ENCODE data around the gene CYP1A2.
"Not testable (repeated sequence)": the region's sequence is repeated elsewhere in the genome, so short reads cannot be mapped to it uniquely, and the experiment has no call there.

CYP1A2 gene

DNA sequence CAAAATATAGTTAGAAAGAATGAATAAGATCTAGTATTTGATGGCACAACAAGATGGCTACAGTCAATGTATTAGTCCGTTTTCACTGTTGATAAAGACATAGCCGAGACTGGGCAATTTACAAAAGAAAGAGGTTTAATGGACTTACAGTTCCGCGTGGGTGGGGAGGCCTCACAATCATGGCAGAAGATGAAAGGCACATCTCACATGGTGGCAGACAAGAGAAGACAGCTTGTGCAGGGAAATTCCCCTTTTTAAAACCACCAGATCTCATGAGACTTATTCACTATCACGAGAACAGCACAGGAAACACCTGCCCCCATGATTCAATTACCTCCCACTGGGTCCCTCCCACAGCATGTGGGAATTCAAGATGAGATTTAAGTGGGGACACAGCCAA, 10.4 kb upstream of the CYP1A2 start:
- DNase-seq (ENCODE audit: low read depth in 2 of 2): not testable (repeated sequence)

GRCh38 chr15:74742422-74742821, 6.2 kb upstream of the CYP1A2 start:
- no peak for DNase-seq (ENCODE audit: low read depth in 2 of 2)

- no peak for DNase-seq (ENCODE audit: low read depth in 2 of 2)
These were observed 2.3 kb upstream of the CYP1A2 start for GRCh38 chr15:74746389-74746788.

DNA sequence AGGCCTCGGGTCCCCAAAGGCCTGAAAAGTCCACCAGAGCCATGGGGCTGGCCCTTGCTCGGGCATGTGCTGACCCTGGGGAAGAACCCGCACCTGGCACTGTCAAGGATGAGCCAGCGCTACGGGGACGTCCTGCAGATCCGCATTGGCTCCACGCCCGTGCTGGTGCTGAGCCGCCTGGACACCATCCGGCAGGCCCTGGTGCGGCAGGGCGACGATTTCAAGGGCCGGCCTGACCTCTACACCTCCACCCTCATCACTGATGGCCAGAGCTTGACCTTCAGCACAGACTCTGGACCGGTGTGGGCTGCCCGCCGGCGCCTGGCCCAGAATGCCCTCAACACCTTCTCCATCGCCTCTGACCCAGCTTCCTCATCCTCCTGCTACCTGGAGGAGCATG, 1.2 kb downstream of the CYP1A2 start:
- DNase-seq (ENCODE audit: low read depth in 2 of 2): no peak

GRCh38 chr15:74750751-74751150, 2.1 kb downstream of the CYP1A2 start:
- no peak for DNase-seq (ENCODE audit: low read depth in 2 of 2)

GRCh38 chr15:74752011-74752410, 3.4 kb downstream of the CYP1A2 start:
- DNase-seq (ENCODE audit: low read depth in 2 of 2): no peak

- DNase-seq (ENCODE audit: low read depth in 2 of 2): no peak
These were observed 3.9 kb downstream of the CYP1A2 start for GRCh38 chr15:74752531-74752930.

DNA sequence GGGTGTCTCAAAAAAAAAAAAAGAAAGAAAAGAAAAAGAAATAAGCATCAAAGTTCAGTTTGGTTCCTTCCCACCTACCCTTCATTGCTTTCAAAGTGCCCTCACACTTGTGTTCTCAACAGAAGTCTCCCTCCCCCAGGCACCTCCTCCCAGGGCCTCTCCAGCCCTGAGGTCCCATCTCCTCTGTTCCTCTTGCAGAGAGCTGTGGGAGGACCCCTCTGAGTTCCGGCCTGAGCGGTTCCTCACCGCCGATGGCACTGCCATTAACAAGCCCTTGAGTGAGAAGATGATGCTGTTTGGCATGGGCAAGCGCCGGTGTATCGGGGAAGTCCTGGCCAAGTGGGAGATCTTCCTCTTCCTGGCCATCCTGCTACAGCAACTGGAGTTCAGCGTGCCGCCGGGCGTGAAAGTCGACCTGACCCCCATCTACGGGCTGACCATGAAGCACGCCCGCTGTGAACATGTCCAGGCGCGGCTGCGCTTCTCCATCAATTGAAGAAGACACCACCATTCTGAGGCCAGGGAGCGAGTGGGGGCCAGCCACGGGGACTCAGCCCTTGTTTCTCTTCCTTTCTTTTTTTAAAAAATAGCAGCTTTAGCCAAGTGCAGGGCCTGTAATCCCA, 6.1 kb downstream of the CYP1A2 start:
- DNase-seq (ENCODE audit: low read depth in 2 of 2): no peak

GRCh38 chr15:74758736-74759135, 10.1 kb downstream of the CYP1A2 start:
- DNase-seq (ENCODE audit: low read depth in 2 of 2): no peak

DNA sequence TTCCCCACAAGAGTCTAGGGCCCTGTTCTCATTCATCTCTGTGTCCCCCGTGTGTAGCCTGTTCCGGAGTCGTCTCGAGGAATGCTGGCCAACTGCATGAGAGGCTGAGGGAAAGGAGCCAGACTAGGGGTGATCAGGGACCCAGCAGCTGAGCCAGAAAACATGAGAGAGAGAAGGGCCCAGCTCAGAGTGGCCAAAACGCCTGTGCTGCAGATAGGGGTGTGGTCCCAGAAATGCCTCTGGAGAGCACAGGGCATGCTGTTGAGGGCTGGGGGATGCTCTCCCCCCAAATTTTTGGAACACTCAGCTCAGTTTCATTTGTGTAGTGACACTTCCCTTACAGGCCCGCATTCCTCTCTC, 14.1 kb downstream of the CYP1A2 start:
- no peak for DNase-seq (ENCODE audit: low read depth in 2 of 2)

- no peak for DNase-seq (ENCODE audit: low read depth in 2 of 2)
These were observed 14.8 kb downstream of the CYP1A2 start for GRCh38 chr15:74763416-74763815.

DNA sequence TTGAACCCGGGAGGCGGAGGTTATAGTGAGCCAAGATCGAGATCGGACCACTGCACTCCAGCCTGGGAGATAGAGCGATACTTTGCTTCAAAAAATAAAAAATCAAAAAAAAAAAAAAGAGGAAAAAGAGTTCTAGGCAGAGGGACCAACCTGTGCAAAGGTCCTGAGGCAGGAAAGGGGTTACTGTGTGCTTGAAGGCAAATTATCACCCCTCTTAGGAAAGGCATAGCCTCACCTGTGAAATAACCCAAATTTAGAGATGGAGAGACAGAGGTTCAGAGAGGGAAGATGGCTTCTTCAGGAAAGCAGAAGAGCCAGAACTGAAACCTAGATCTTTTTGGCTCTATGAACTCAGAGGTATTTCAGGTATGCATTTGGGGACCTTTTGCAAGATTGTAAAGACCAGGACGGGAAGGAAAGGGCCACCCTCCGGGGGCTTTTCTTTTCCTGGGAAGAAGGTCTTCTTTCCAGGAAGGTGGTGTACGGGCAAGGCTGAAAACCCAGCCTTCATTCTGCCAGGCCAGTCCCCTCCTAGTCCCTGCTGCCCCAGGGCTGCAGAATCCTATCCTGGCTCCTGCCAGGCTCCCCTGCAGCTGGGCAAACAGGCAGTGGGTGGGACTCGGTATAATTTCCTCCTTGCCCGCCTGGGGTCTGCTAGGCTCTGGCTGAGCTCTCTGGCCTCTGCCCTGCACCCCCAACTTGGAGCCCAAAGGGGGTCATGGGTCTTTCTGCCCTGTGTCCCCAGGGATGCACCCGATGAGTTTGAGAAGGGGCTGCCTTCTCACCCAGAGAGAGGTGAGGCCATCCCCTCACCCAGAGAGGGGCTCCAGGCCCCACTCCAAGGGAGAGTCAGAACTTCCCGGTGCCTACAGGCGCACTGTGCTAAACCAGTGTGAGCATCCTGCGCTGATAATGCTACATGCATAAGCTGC, 18.8 kb downstream of the CYP1A2 start:
- DNase-seq (ENCODE audit: low read depth in 2 of 2): no peak

DNA sequence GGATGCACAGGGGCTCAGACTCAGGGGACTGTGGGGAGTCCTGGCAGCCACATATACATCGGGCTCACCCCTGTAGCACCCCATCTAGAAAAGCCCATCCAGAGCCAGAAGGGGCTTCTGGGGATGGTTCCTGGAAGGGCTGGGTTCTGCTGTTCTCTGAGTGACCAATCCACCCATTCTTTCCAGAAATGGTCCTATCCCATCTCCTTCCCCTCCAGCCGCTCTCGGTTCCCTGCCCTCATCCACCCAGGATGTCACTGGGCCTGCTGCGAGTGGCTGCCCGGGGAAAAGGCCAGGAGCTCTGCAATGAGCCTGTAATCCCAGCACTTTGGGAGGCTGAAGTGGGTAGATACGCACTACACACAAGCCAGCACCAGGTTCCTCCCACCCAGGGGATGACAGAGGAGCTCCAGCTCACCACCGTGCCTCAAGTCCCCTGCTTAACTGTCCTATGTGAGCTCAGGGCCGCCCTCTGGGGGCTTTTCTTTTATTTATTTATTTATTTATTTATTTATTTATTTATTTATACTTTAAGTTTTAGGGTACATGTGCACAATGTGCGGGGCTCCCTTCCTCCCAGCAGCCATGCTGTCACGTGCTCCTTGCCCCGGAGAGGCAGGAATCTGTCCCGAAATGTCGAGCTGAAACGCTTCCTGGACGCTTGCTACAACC, 19.6 kb downstream of the CYP1A2 start:
- DNase-seq (ENCODE audit: low read depth in 2 of 2): no peak

DNA sequence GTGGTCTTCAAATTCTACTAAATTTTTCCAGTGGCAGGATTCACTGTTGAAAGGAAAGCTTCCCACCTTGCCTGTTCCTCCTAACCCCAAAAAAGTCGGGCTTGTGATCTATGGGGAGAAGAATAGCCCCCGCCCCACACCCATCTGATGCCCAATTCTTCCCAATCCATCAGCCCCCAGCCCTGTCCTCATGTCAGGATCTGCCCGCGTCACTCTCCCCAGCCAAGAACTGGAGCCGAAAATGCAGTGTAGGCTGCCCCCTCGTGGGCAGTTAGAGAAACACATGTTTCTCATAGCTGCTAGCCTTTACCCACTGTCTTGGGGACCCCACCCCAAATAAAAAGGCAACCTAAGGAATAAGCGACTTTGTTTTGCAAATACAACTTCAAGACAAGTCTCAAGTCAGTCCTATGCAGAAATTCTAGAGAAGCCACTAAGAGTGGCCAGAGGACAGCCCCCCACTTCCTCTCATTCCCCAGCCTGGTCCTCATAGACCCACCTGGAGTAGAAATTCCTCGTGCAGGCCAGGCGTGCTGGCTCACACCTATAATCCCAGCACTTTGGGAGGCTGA, 20.2 kb downstream of the CYP1A2 start:
- peak in 1 of 2 donors; percentile 37 for DNase-seq (ENCODE audit: low read depth in 2 of 2)

- no peak for DNase-seq (ENCODE audit: low read depth in 2 of 2)
These were observed 20.9 kb downstream of the CYP1A2 start for GRCh38 chr15:74769463-74770025.

DNA sequence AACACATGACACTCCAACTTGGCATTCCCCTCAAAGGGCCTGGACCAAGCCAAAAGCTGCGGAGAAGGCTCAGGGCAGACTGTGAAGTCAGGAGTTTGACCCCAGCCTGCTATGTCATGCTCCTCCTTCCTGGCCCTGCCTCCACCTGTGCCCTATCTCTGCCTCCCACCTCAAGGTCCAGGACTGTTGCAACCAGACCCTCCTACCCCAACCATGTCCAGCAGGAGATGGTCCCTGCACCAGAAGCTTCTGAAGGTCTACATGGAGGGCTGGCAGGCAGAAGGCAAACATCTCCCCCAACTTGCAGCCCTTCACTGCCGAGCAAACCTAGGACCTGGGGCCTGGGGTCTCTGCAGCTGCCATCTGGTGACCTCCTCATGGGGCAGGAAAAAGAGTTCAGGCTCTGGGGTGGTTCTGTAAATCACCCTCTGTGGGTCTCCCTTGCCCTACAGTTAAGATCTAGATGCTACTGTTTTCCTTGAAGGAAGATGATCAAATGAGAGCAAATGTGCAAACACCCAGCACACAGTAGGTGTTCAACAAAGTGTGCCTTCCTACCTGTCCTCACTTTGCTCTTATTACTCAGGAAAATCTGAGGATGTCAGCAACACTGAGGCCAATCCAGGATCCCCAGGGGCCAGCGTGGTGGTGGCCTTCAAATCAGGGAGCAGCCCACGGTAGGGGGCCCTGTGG, 21.7 kb downstream of the CYP1A2 start:
- no peak for DNase-seq (ENCODE audit: low read depth in 2 of 2)

DNA sequence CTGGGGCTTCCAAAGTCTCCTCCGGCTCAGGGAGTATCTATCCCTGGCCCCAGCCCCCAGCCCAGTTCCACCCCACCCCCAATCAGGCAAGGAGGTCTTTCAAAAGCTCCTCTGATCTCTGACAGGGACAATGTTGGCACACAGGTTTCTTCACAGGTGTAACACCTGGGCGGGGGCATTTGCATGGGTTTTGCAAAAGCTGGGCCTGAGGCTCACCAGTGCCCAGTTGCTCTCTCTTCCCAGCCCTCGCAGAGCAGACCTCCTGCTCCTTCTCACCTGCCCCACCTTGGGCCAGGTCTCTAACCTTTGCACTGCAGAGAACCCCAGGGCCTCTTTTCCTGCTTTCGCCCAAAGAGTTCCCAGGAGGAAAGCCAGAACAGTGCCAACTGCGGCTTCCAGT, 24.7 kb downstream of the CYP1A2 start:
- DNase-seq (ENCODE audit: low read depth in 2 of 2): no peak

GRCh38 chr15:74773731-74774252, 25.1 kb downstream of the CYP1A2 start:
- DNase-seq (ENCODE audit: low read depth in 2 of 2): no peak

GRCh38 chr15:74775132-74775562, 26.5 kb downstream of the CYP1A2 start:
- DNase-seq (ENCODE audit: low read depth in 2 of 2): no peak

- no peak for DNase-seq (ENCODE audit: low read depth in 2 of 2)
These were observed 27.2 kb downstream of the CYP1A2 start for GRCh38 chr15:74775894-74776293.

Data from stimulated activated CD8-positive, alpha-beta memory T cell treated with anti-CD3 and anti-CD28 coated beads, Interleukin-2, amount 100 ng/mL, for 48 hours (primary cell).